Endothelial cell of umbilical vein (primary cell): ENCODE results near the gene ZBTB37. TPM values are rescaled to one million over a fixed set of nuclear protein-coding genes. Genes with fewer than 3 reads are reported as not detected.

Experiments
- BruUV-seq: library from RNA; stranded (reverse); fragments of 400-500 nt; replicated peaks from 2 replicates; lab custom pipeline; 2021; lab: Mats Ljungman, UMichigan
- CTCF ChIA-PET: fragments of 300-600, 350-600 bp; sonication (Branson Sonifier 250); formaldehyde crosslinking; loops from one replicate; lab custom pipeline; 2021; ENCODE audit warnings: antibody characterized with exemption, inconsistent platforms; lab: Charles Lee
- POLR2A ChIA-PET: fragments of 300-600, 350-600 bp; sonication (Branson Sonifier 250); formaldehyde crosslinking; loops from one replicate; lab custom pipeline; 2021; ENCODE audit warnings: antibody characterized with exemption, inconsistent platforms; lab: Charles Lee
- DNase-seq: peaks from one replicate; pipeline ENCODE4 v3.0.0-alpha.2; 2011; ENCODE audit warnings: low read depth, low spot score
- FAIRE-seq: peaks from 2 replicates; lab custom pipeline; 2011; peaks lifted over from hg19 to GRCh38; lab: Jason Lieb, UNC
- H2AFZ ChIP-seq: 2 replicates; pipeline ENCODE4 v1.6.0; 2012; ENCODE audit warnings: low read depth, low read length, control low read depth, inconsistent platforms
- H3K27ac ChIP-seq: 2 replicates; pipeline ENCODE4 v1.5.1; 2011; ENCODE audit warnings: low read depth, mild to moderate bottlenecking, control low read depth, low read length, moderate library complexity; ENCODE audit not compliant: insufficient read depth
- H3K27me3 ChIP-seq, 2 experiments: 2 replicates each; pipeline versions ENCODE4 v1.6.0 to v1.6.1; 2011; ENCODE audit warnings: low read length in 2 of 2, mixed read lengths in 1 of 2; ENCODE audit not compliant: control insufficient read depth in 2 of 2, insufficient read depth in 2 of 2
- H3K36me3 ChIP-seq, 2 experiments: 2 replicates in 1 of 2; 3 replicates in 1 of 2; pipeline ENCODE4 v1.5.1; 2011; ENCODE audit warnings: low read length in 2 of 2, mild to moderate bottlenecking in 1 of 2, moderate library complexity in 1 of 2; ENCODE audit not compliant: control insufficient read depth in 2 of 2, insufficient read depth in 2 of 2; ENCODE audit errors: extremely low read depth in 1 of 2
- H3K4me1 ChIP-seq: 3 replicates; pipeline ENCODE4 v1.5.1; 2011; ENCODE audit warnings: mild to moderate bottlenecking, low read length; ENCODE audit not compliant: control insufficient read depth, insufficient read depth; ENCODE audit errors: extremely low read depth
- H3K4me2 ChIP-seq: 2 replicates; pipeline ENCODE4 v1.6.1; 2011; ENCODE audit warnings: low read length, control low read depth, mixed read lengths; ENCODE audit not compliant: insufficient read depth
- H3K4me3 ChIP-seq, 3 experiments: fragments of 200-600 bp in 1 of 3; sonication (generic), shearing (Covaris generic) in 1 of 3; replicated peaks in 1 of 3; 2 replicates each; pipeline ENCODE4 v1.5.1; 2011 to 2016; ENCODE audit warnings: control low read depth in 3 of 3, low read length in 3 of 3, mild to moderate bottlenecking in 2 of 3, inconsistent platforms in 1 of 3, low read depth in 1 of 3, moderate library complexity in 1 of 3; ENCODE audit not compliant: insufficient read depth in 1 of 3
- H3K79me2 ChIP-seq: 2 replicates; pipeline ENCODE4 v1.6.0; 2012; ENCODE audit warnings: low read length, inconsistent platforms; ENCODE audit not compliant: control insufficient read depth, insufficient read depth
- H3K9ac ChIP-seq: replicated peaks from 2 replicates; pipeline ENCODE3; 2011; ENCODE audit warnings: low read length, control low read depth; ENCODE audit not compliant: insufficient read depth; ENCODE audit errors: extremely low read depth
- H3K9me1 ChIP-seq: replicated peaks from 3 replicates; pipeline ENCODE4 v1.6.0; 2011; ENCODE audit warnings: mild to moderate bottlenecking, low read length; ENCODE audit not compliant: control insufficient read depth, insufficient read depth; ENCODE audit errors: extremely low read depth
- H3K9me3 ChIP-seq: replicated peaks from 2 replicates; pipeline ENCODE4 v1.5.1; 2012; ENCODE audit warnings: low read length, inconsistent platforms; ENCODE audit not compliant: control insufficient read depth, insufficient read depth
- H4K20me1 ChIP-seq: replicated peaks from 2 replicates; pipeline ENCODE3; 2011; ENCODE audit warnings: mild to moderate bottlenecking, low read length; ENCODE audit not compliant: control insufficient read depth, insufficient read depth; ENCODE audit errors: extremely low read depth
- EZH2 ChIP-seq: IDR thresholded peaks from 2 replicates; pipeline ENCODE4 v1.6.1; 2012; ENCODE audit warnings: borderline replicate concordance, low read depth, mild to moderate bottlenecking, moderate library complexity, low read length, inconsistent platforms; ENCODE audit not compliant: severe bottlenecking
- FOS ChIP-seq: IDR thresholded peaks from 2 replicates; pipeline ENCODE4 v1.6.1; 2011; ENCODE audit warnings: mild to moderate bottlenecking, low read length, moderate library complexity, borderline replicate concordance; ENCODE audit not compliant: insufficient read depth
- GATA2 ChIP-seq: IDR thresholded peaks from 2 replicates; pipeline ENCODE4 v1.7.0; 2011; ENCODE audit warnings: low read depth, mild to moderate bottlenecking, moderate library complexity, mixed read lengths, low read length; ENCODE audit not compliant: insufficient read length, insufficient read depth
- JUN ChIP-seq: IDR thresholded peaks from 2 replicates; pipeline ENCODE4 v1.6.1; 2011; ENCODE audit warnings: borderline replicate concordance, low read depth; ENCODE audit not compliant: insufficient read length, insufficient read depth
- MYC ChIP-seq: IDR thresholded peaks from one replicate; pipeline ENCODE4 v1.6.1; 2011; ENCODE audit warnings: mild to moderate bottlenecking, low read depth, low read length
- POLR2A ChIP-seq: IDR thresholded peaks from 2 replicates; pipeline ENCODE4 v1.6.1; 2012; ENCODE audit warnings: low read depth, mild to moderate bottlenecking, control low read depth, low read length
- POLR2AphosphoS5 ChIP-seq: IDR thresholded peaks from 2 replicates; pipeline ENCODE4 v1.6.1; 2012; ENCODE audit warnings: low read depth, mild to moderate bottlenecking, control low read depth, low read length, moderate library complexity; ENCODE audit not compliant: insufficient read depth
- dilution Hi-C: fragments of 300-500 bp; cut with MboI; formaldehyde crosslinking; loops from one replicate; pipeline ENCODE4 v1.15.0; 2019; ENCODE audit warnings: low sequenced_read_pairs; ENCODE audit not compliant: extremely low pct_ligation_motif_present
- intact Hi-C: fragments of 100-400 bp; cut with micrococcal nuclease; formaldehyde crosslinking; loops from one replicate; pipeline ENCODE4 v1.10.0; 2022
- polyA plus RNA-seq, 4 experiments: library from polyadenylated mRNA; depleted of rRNA in 3 of 4; stranded (reverse) in 3 of 4; unstranded in 1 of 4; fragments of >200 nt; gene quantifications; 2 replicates each; pipeline versions ENCODE4 v1.2.1 to v1.2.3, GENCODE V29; 2011 to 2012; ENCODE audit warnings: missing spikeins in 1 of 4
- total RNA-seq: library from RNA; stranded (reverse); gene quantifications from 2 replicates; pipeline ENCODE4 v1.2.3, GENCODE V29; 2021
- TF ChIP-seq, protein P1 (sequence below), 2 donors: IDR thresholded peaks; 1 replicate in 1 of 2; 2 replicates in 1 of 2; pipeline ENCODE4 v1.5.1; 2011; ENCODE audit warnings: low read length in 2 of 2, mild to moderate bottlenecking in 2 of 2, moderate library complexity in 2 of 2, control low read depth in 1 of 2, inconsistent platforms in 1 of 2, low read depth in 1 of 2; ENCODE audit not compliant: insufficient read depth in 1 of 2; ENCODE audit errors: extremely low read depth in 1 of 2
- TF ChIP-seq, protein P2 (sequence below): IDR thresholded peaks from 2 replicates; pipeline ENCODE4 v1.6.1; 2011; ENCODE audit not compliant: insufficient read depth, insufficient read length

Gene ZBTB37
- total and polyA plus RNA-seq, 2 donors (not counting 3 experiments of a cell fraction or from before 2014, with no cell fraction given) = 0.94 to 5.9 TPM

DNA sequence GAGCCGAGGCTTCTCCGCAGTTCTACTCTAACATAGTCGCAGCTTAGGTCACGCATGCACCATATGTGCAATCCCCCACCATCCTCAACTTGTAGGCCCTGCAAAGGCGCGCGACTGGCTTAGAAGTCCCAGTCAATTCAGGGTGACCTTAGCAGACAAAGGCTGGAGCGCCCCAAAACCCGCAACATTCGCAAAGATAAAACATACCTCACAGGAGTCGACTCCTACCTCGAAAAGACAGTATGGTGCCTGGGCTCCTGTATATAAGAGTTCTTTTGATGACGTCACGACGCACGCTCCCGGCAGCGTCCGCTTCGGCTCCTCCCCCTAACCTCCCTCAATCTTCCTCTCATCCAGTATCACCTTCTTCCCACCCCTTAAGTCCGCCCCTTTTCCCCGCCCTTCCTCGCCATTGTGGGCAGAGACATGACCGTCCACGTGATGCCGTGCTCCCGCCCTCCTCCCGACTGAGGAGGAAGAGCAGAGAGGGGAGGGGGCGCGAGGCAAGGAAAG lies 371 bp upstream of the ZBTB37 start, which contains the start of gene GAS5:
Gene GAS5 (minus strand): TSS at position 237 of the 513 bp plus-strand sequence.
- peak within 1 kb of the TSS; percentile 95 for H3K4me2 ChIP-seq
- CTCF ChIA-PET = interaction anchor here (1.0 to 2.1 kb wide), 2 partner anchors 10 to 437 kb away, joined by 3 to 6 read pairs; no protein-coding TSS in a partner anchor
- H3K79me2 ChIP-seq = peaks cover 37% of the 10 kb centered on the region
- H3K4me3 ChIP-seq = peak within 1 kb of the TSS; percentile 36 to 99 (median 90)
- H4K20me1 ChIP-seq = peaks cover 8% of the 10 kb centered on the region
- no peak for TF ChIP-seq EZH2
- TF ChIP-seq, protein P1, sequence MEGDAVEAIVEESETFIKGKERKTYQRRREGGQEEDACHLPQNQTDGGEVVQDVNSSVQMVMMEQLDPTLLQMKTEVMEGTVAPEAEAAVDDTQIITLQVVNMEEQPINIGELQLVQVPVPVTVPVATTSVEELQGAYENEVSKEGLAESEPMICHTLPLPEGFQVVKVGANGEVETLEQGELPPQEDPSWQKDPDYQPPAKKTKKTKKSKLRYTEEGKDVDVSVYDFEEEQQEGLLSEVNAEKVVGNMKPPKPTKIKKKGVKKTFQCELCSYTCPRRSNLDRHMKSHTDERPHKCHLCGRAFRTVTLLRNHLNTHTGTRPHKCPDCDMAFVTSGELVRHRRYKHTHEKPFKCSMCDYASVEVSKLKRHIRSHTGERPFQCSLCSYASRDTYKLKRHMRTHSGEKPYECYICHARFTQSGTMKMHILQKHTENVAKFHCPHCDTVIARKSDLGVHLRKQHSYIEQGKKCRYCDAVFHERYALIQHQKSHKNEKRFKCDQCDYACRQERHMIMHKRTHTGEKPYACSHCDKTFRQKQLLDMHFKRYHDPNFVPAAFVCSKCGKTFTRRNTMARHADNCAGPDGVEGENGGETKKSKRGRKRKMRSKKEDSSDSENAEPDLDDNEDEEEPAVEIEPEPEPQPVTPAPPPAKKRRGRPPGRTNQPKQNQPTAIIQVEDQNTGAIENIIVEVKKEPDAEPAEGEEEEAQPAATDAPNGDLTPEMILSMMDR (IDR thresholded peaks at IDR 0.05; ENCODE audit: extremely low read depth in 1 of 2, insufficient read depth in 1 of 2, low read depth in 1 of 2, low read length in 2 of 2) = no peak
- peak; percentile 66 for TF ChIP-seq JUN
- TF ChIP-seq GATA2 = no peak
- peak; percentile 100 for TF ChIP-seq POLR2AphosphoS5
- TF ChIP-seq FOS = no peak
- TF ChIP-seq, protein P2, sequence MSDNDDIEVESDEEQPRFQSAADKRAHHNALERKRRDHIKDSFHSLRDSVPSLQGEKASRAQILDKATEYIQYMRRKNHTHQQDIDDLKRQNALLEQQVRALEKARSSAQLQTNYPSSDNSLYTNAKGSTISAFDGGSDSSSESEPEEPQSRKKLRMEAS = peak; percentile 76
- no peak for TF ChIP-seq MYC
- TF ChIP-seq POLR2A = peak; percentile 100
- H3K9me1 ChIP-seq = no peaks in the 10 kb centered on the region
- BruUV-seq = no TSS peak
- H3K9ac ChIP-seq = peak within 1 kb of the TSS; percentile 74
- FAIRE-seq (peak; percentile 93), DNase-seq (peak; percentile 99)
- peaks cover 48% of the 10 kb centered on the region for H3K4me1 ChIP-seq
- H3K27ac ChIP-seq = peak within 1 kb of the TSS; percentile 64
- peaks cover 15 to 39% of the 10 kb centered on the region in 2 experiments for H3K36me3 ChIP-seq
- POLR2A ChIA-PET = interaction anchor here (0.6 to 2.5 kb wide), 14 partner anchors 10 to 1337 kb away, joined by 3 to 18 read pairs (median 4); partner anchors contain the start of genes CENPL, DARS2, KLHL20 and RC3H1
- no peaks in the 10 kb centered on the region for H3K9me3 ChIP-seq
- dilution Hi-C loops = no loop called here
- H3K27me3 ChIP-seq = no peaks in the 10 kb centered on the region
- H2AFZ ChIP-seq = peak within 1 kb of the TSS; percentile 34
- intact Hi-C loops = loop anchor here (1.0 to 5.0 kb wide), 8 partner anchors 15 to 1129 kb away; partner anchors contain the start of genes CACYBP, CENPL, DARS2 and PRDX6
